Neural progenitor cell (in vitro differentiated cells): ENCODE data around the gene DOK1. TPM values are rescaled to one million over a fixed set of nuclear protein-coding genes. Genes with fewer than 3 reads are reported as not detected.
A peak's percentile ranks its signal among the peaks of the same experiment; 100 is the strongest.

Source experiments
- DNase-seq: peaks from one replicate; pipeline ENCODE4 v3.0.0-alpha.2; 2016; ENCODE audit warnings: low spot score
- H2AFZ ChIP-seq: fragments of 200-600 bp; sonication (generic); replicated peaks from 2 replicates; pipeline ENCODE4 v1.6.1; 2016; ENCODE audit warnings: antibody characterized with exemption
- H3F3A ChIP-seq: fragments of 200-600 bp; sonication (generic); 2 replicates; pipeline ENCODE4 v1.6.1; 2016; ENCODE audit warnings: antibody characterized with exemption, low read depth
- H3K27ac ChIP-seq: fragments of 200-600 bp; sonication (generic); 2 replicates; pipeline ENCODE4 v1.5.1; 2016; ENCODE audit warnings: mild to moderate bottlenecking
- H3K27me3 ChIP-seq: fragments of 200-600 bp; sonication (generic); 2 replicates; pipeline ENCODE4 v1.6.1; 2016; ENCODE audit warnings: mild to moderate bottlenecking, moderate library complexity
- H3K36me3 ChIP-seq: fragments of 200-600 bp; sonication (generic); 2 replicates; pipeline ENCODE4 v1.5.1; 2016
- H3K4me1 ChIP-seq: fragments of 200-600 bp; sonication (generic); 2 replicates; pipeline ENCODE4 v1.6.1; 2016; ENCODE audit warnings: mixed run types
- H3K4me2 ChIP-seq: fragments of 200-600 bp; sonication (generic); 2 replicates; pipeline ENCODE4 v1.6.1; 2016
- H3K4me3 ChIP-seq: fragments of 200-600 bp; sonication (generic); 2 replicates; pipeline ENCODE4 v1.5.1; 2016
- H3K79me2 ChIP-seq: fragments of 200-600 bp; sonication (generic); 2 replicates; pipeline ENCODE4 v1.6.1; 2016; ENCODE audit warnings: low read depth
- H3K9ac ChIP-seq: fragments of 200-600 bp; sonication (generic); 2 replicates; pipeline ENCODE4 v1.6.1; 2016
- H3K9me3 ChIP-seq: fragments of 200-600 bp; sonication (generic); 2 replicates; pipeline ENCODE4 v1.5.1; 2016; ENCODE audit warnings: low read depth
- H4K20me1 ChIP-seq: fragments of 200-600 bp; sonication (generic); 2 replicates; pipeline ENCODE4 v1.6.1; 2016; ENCODE audit warnings: low read depth
- H3K27ac Mint-ChIP-seq: 3 replicates; pipeline ENCODE4 v1.8.0; 2021; ENCODE audit warnings: mixed read lengths
- H3K27me3 Mint-ChIP-seq: 2 replicates; pipeline ENCODE4 v1.8.0; 2022; ENCODE audit warnings: low read depth, mild to moderate bottlenecking, inconsistent platforms, moderate library complexity, mixed read lengths; ENCODE audit not compliant: insufficient read depth
- H3K36me3 Mint-ChIP-seq: 3 replicates; pipeline ENCODE4 v1.8.0; 2021; ENCODE audit warnings: mixed read lengths
- H3K4me1 Mint-ChIP-seq: 3 replicates; pipeline ENCODE4 v1.8.0; 2021; ENCODE audit warnings: mixed read lengths
- H3K4me3 Mint-ChIP-seq: 3 replicates; pipeline ENCODE4 v1.8.0; 2021; ENCODE audit warnings: mild to moderate bottlenecking, moderate library complexity, mixed read lengths
- H3K9me3 Mint-ChIP-seq: 3 replicates; pipeline ENCODE4 v1.8.0; 2020; ENCODE audit warnings: mixed read lengths
- EZH2 ChIP-seq: fragments of 200-600 bp; sonication (generic); IDR thresholded peaks from 2 replicates; pipeline ENCODE4 v1.6.1; 2017; ENCODE audit warnings: antibody characterized with exemption, mild to moderate bottlenecking, moderate library complexity
- EZH2phosphoT487 ChIP-seq: fragments of 200-600 bp; sonication (generic); IDR thresholded peaks from 2 replicates; pipeline ENCODE4 v1.6.1; 2017; ENCODE audit warnings: antibody characterized with exemption
- total RNA-seq: library from RNA; depleted of rRNA; stranded (reverse); fragments of >200 nt; gene quantifications from 2 replicates; pipeline ENCODE4 v1.2.3, GENCODE V29; 2015; ENCODE audit warnings: low replicate concordance
- TF ChIP-seq, protein P1 (sequence below): fragments of 200-600 bp; sonication (generic); IDR thresholded peaks from 2 replicates; pipeline ENCODE4 v1.5.1; 2017; ENCODE audit warnings: antibody characterized with exemption, mild to moderate bottlenecking

The DOK1 gene
- total RNA-seq, 1 donor from 2014 or later = 3.4 TPM

DNA sequence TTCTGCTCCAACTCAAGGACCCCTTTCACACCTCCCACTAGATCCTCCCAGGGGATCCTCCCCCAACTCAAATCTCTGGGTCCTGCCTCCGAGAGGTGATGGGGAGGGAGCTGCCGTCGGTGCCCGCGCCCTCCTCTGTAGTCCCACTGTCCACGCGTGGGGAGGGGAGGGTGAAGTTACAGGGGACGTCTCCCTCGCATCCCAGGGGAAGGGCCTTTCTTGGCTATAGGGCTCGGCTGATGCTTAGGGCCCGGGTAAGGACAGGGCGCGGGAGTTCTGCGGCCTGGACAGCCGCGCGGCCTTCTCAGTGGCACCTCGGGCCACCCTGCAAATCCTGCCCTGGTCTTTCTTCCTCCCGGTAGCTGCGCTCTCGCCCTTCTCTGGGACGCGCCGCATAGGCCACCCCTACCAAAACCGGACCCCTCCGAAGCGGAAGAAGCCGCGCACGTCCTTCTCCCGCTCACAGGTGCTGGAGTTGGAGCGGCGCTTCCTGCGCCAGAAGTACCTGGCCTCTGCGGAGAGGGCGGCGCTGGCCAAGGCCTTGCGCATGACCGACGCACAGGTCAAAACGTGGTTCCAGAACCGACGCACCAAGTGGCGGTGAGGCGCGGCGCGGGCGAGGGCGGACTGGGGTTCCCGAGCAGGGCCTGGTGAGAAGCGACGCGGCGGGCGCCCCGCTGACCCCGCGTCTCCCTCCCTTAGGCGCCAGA, 39.1 kb upstream of the DOK1 start:
- Mint-ChIP-seq H3K36me3 (peaks cover 5% of the 10 kb centered on the region), H3K27ac (no peak overlapping the region), H3K4me1 (peaks cover 19% of the 10 kb centered on the region), H3K4me3 (peak overlapping the region; percentile 70), H3K27me3 (peaks cover 81% of the 10 kb centered on the region), H3K9me3 (peaks cover 10% of the 10 kb centered on the region)
- DNase-seq = peak; percentile 55
- Histone ChIP-seq H3K4me2 (peak overlapping the region; percentile 69), H3K9ac (no peak overlapping the region), H3K4me3 (peak overlapping the region; percentile 32), H3K27me3 (peaks cover 100% of the 10 kb centered on the region), H3K27ac (no peak overlapping the region), H3K79me2 (no peaks in the 10 kb centered on the region), H4K20me1 (peaks cover 26% of the 10 kb centered on the region), H3K9me3 (no peaks in the 10 kb centered on the region), H3F3A (peaks cover 34% of the 10 kb centered on the region), H2AFZ (peak overlapping the region; percentile 74), H3K4me1 (peaks cover 21% of the 10 kb centered on the region), H3K36me3 (no peaks in the 10 kb centered on the region)
- peak; percentile 95 for TF ChIP-seq EZH2
- TF ChIP-seq, protein P1, sequence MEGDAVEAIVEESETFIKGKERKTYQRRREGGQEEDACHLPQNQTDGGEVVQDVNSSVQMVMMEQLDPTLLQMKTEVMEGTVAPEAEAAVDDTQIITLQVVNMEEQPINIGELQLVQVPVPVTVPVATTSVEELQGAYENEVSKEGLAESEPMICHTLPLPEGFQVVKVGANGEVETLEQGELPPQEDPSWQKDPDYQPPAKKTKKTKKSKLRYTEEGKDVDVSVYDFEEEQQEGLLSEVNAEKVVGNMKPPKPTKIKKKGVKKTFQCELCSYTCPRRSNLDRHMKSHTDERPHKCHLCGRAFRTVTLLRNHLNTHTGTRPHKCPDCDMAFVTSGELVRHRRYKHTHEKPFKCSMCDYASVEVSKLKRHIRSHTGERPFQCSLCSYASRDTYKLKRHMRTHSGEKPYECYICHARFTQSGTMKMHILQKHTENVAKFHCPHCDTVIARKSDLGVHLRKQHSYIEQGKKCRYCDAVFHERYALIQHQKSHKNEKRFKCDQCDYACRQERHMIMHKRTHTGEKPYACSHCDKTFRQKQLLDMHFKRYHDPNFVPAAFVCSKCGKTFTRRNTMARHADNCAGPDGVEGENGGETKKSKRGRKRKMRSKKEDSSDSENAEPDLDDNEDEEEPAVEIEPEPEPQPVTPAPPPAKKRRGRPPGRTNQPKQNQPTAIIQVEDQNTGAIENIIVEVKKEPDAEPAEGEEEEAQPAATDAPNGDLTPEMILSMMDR = no peak
- TF ChIP-seq EZH2phosphoT487 = peak; percentile 96

DNA sequence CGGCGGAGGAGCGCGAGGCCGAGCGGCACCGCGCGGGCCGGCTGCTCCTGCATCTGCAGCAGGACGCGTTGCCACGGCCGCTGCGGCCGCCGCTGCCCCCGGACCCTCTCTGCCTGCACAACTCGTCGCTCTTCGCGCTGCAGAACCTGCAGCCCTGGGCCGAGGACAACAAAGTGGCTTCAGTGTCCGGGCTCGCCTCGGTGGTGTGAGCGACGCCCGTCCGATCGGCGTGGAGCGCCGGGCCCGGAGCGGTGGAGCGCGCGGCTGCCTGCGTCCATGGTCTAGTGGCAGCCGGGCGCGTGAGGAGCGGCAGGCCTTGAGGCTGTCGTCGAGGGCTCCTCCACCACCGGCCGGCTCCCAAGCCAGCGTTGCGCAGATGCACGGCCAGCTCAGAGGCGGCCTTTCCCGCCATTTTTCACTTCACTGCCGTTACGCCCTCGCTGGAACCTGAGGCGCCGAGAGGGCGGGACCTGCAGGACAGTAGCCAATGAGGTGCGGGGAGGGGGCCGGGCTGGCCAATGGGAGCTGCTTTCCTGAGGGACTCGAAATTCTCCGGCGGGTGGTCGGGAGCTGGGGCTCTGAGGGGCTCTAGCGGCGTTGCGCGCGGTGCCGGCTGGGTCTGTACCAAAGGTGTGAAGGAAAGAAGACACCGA, 38.4 kb upstream of the DOK1 start:
- Histone ChIP-seq H3K9ac (no peak overlapping the region), H3K4me2 (peak overlapping the region; percentile 69), H3K27me3 (peaks cover 100% of the 10 kb centered on the region), H4K20me1 (peaks cover 26% of the 10 kb centered on the region), H3K4me1 (peaks cover 21% of the 10 kb centered on the region), H3K36me3 (no peaks in the 10 kb centered on the region), H3K27ac (no peak overlapping the region), H3K4me3 (peak overlapping the region; percentile 25), H3F3A (peaks cover 34% of the 10 kb centered on the region), H2AFZ (peak overlapping the region; percentile 74), H3K79me2 (no peaks in the 10 kb centered on the region), H3K9me3 (no peaks in the 10 kb centered on the region)
- H3K9me3 Mint-ChIP-seq = peaks cover 8% of the 10 kb centered on the region
- peaks cover 5% of the 10 kb centered on the region for H3K36me3 Mint-ChIP-seq
- peak overlapping the region; percentile 55 for H3K4me3 Mint-ChIP-seq
- peaks cover 77% of the 10 kb centered on the region for H3K27me3 Mint-ChIP-seq
- H3K4me1 Mint-ChIP-seq = peaks cover 19% of the 10 kb centered on the region
- peak; percentile 82 for DNase-seq
- no peak overlapping the region for H3K27ac Mint-ChIP-seq
- TF ChIP-seq EZH2 = peak; percentile 86
- TF ChIP-seq EZH2phosphoT487 = peak; percentile 80
- TF ChIP-seq, protein P1 = no peak

DNA sequence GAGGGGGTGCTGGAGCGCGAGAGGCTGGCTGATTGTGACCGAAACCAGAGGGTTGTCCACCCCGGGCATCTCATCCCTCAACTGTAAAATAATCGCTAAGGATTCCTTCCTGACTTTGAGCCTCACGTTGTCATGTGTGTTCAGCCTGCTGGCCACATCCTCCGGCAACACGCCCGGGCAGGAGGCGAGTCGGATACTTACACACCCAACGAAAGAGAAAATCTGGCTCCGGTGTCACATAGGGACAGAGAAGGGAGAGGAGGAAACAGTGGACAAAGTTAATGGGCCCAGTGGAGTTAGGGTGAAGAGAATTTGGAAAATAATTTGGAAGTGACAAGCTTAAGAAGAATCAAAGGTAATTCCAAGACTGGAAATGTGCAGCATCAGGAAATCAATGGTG, 37.9 kb upstream of the DOK1 start:
- Histone ChIP-seq H3K4me1 (peaks cover 21% of the 10 kb centered on the region), H3K4me3 (no peak overlapping the region), H3K27me3 (peaks cover 100% of the 10 kb centered on the region), H2AFZ (no peak overlapping the region), H3F3A (peaks cover 34% of the 10 kb centered on the region), H3K36me3 (no peaks in the 10 kb centered on the region), H3K79me2 (no peaks in the 10 kb centered on the region), H4K20me1 (peaks cover 26% of the 10 kb centered on the region), H3K9me3 (no peaks in the 10 kb centered on the region), H3K9ac (no peak overlapping the region), H3K27ac (no peak overlapping the region), H3K4me2 (no peak overlapping the region)
- peaks cover 19% of the 10 kb centered on the region for H3K4me1 Mint-ChIP-seq
- peaks cover 5% of the 10 kb centered on the region for H3K36me3 Mint-ChIP-seq
- peaks cover 74% of the 10 kb centered on the region for H3K27me3 Mint-ChIP-seq
- H3K4me3 Mint-ChIP-seq = peak overlapping the region; percentile 55
- no peak overlapping the region for H3K27ac Mint-ChIP-seq
- TF ChIP-seq EZH2phosphoT487 (no peak), EZH2 (no peak)
- TF ChIP-seq, protein P1 = no peak
- no peak for DNase-seq
- peaks cover 8% of the 10 kb centered on the region for H3K9me3 Mint-ChIP-seq
